ENCODE data around the gene LMNTD1.
"Not testable (repeated sequence)": the region's sequence is repeated elsewhere in the genome, so short reads cannot be mapped to it uniquely, and the experiment has no call there.

Gene LMNTD1

GRCh38 chr12:25495331-25496097 is 57.6 kb downstream of the LMNTD1 start:
- Histone ChIP-seq H3K36me3 (ENCODE audit: control insufficient read depth in 4 of 4, insufficient read depth in 4 of 4, low read length in 3 of 4) (no peaks in the 10 kb centered on the region), H3K9me3 (ENCODE audit: control extremely low read depth in 1 of 5, control insufficient read depth in 4 of 5, insufficient read depth in 2 of 5, low read depth in 1 of 5, low read length in 4 of 5) (peaks cover 0 to 10% (median 2%) of the 10 kb centered on the region in 5 experiments), H3K4me1 (ENCODE audit: control extremely low read depth in 1 of 4, control insufficient read depth in 4 of 4, insufficient read depth in 4 of 4, low read length in 3 of 4) (peaks cover 0 to 17% (median 5%) of the 10 kb centered on the region in 4 experiments), H3K27me3 (replicated peaks in 2 of 5; ENCODE audit: control insufficient read depth in 4 of 5, insufficient read depth in 5 of 5, low read length in 4 of 5) (no peaks in the 10 kb centered on the region), H3K27ac (ENCODE audit: insufficient read depth in 1 of 2, low read depth in 1 of 2, low read length in 2 of 2, poor library complexity in 1 of 2, severe bottlenecking in 2 of 2) (peak overlapping the region; percentile 55 to 58), H3K4me3 (ENCODE audit: control insufficient read depth in 1 of 7, extremely low read depth in 1 of 7, insufficient read depth in 4 of 7, low read depth in 2 of 7, low read length in 6 of 7) (no peak overlapping the region)
- ChIA-PET POLR2A (no interaction called here), CTCF (interaction anchor here (1.1 kb wide), 2 partner anchors 21 to 25 kb away, joined by 3 read pairs; no protein-coding TSS in a partner anchor)
- 100% methylated on average over 1 of the region's 1 CpG for WGBS (ENCODE audit: insufficient coverage)
- DNase-seq, result peak in 1 of 3 donors; percentile 27

GRCh38 chr12:25494926-25495325 is 58.2 kb downstream of the LMNTD1 start:
- no CpG with 5 or more reads among the region's 2 CpGs for WGBS (ENCODE audit: insufficient coverage)
- Histone ChIP-seq H3K27me3 (replicated peaks in 2 of 5; ENCODE audit: control insufficient read depth in 4 of 5, insufficient read depth in 5 of 5, low read length in 4 of 5) (no peaks in the 10 kb centered on the region), H3K27ac (ENCODE audit: insufficient read depth in 1 of 2, low read depth in 1 of 2, low read length in 2 of 2, poor library complexity in 1 of 2, severe bottlenecking in 2 of 2) (no peak overlapping the region), H3K36me3 (ENCODE audit: control insufficient read depth in 4 of 4, insufficient read depth in 4 of 4, low read length in 3 of 4) (no peaks in the 10 kb centered on the region), H3K4me1 (ENCODE audit: control extremely low read depth in 1 of 4, control insufficient read depth in 4 of 4, insufficient read depth in 4 of 4, low read length in 3 of 4) (peaks cover 0 to 20% (median 7%) of the 10 kb centered on the region in 4 experiments), H3K4me3 (ENCODE audit: control insufficient read depth in 1 of 7, extremely low read depth in 1 of 7, insufficient read depth in 4 of 7, low read depth in 2 of 7, low read length in 6 of 7) (no peak overlapping the region), H3K9me3 (ENCODE audit: control extremely low read depth in 1 of 5, control insufficient read depth in 4 of 5, insufficient read depth in 2 of 5, low read depth in 1 of 5, low read length in 4 of 5) (peaks cover 0 to 10% (median 2%) of the 10 kb centered on the region in 5 experiments)
- ChIA-PET CTCF (interaction anchor here (1.1 kb wide), 1 partner anchor 26 kb away, joined by 3 read pairs; no protein-coding TSS in a partner anchor), POLR2A (no interaction called here)
- DNase-seq, result no peak

- Histone ChIP-seq H3K9me3 (ENCODE audit: control extremely low read depth in 1 of 5, control insufficient read depth in 4 of 5, insufficient read depth in 2 of 5, low read depth in 1 of 5, low read length in 4 of 5) (peaks cover 0 to 7% (median 2%) of the 10 kb centered on the region in 5 experiments), H3K27me3 (replicated peaks in 2 of 5; ENCODE audit: control insufficient read depth in 4 of 5, insufficient read depth in 5 of 5, low read length in 4 of 5) (no peaks in the 10 kb centered on the region), H3K4me1 (ENCODE audit: control extremely low read depth in 1 of 4, control insufficient read depth in 4 of 4, insufficient read depth in 4 of 4, low read length in 3 of 4) (peaks cover 0 to 23% (median 8%) of the 10 kb centered on the region in 4 experiments), H3K4me3 (ENCODE audit: control insufficient read depth in 1 of 7, extremely low read depth in 1 of 7, insufficient read depth in 4 of 7, low read depth in 2 of 7, low read length in 6 of 7) (no peak overlapping the region), H3K36me3 (ENCODE audit: control insufficient read depth in 4 of 4, insufficient read depth in 4 of 4, low read length in 3 of 4) (no peaks in the 10 kb centered on the region), H3K27ac (ENCODE audit: insufficient read depth in 1 of 2, low read depth in 1 of 2, low read length in 2 of 2, poor library complexity in 1 of 2, severe bottlenecking in 2 of 2) (no peak overlapping the region)
- DNase-seq, result no peak
- no CpG with 5 or more reads among the region's 3 CpGs for WGBS (ENCODE audit: insufficient coverage)
- ChIA-PET CTCF (interaction anchor here (1.6 kb wide), 1 partner anchor 11 kb away, joined by 4 read pairs; no protein-coding TSS in a partner anchor), POLR2A (no interaction called here)
These were observed 59.4 kb downstream of the LMNTD1 start for GRCh38 chr12:25493682-25494081.

- CTCF ChIA-PET, result interaction anchor here (1.6 kb wide), 1 partner anchor 9 kb away, joined by 4 read pairs; no protein-coding TSS in a partner anchor
- Histone ChIP-seq H3K27me3 (replicated peaks in 2 of 5; ENCODE audit: control insufficient read depth in 4 of 5, insufficient read depth in 5 of 5, low read length in 4 of 5) (no peaks in the 10 kb centered on the region), H3K4me1 (ENCODE audit: control extremely low read depth in 1 of 4, control insufficient read depth in 4 of 4, insufficient read depth in 4 of 4, low read length in 3 of 4) (peaks cover 0 to 22% (median 8%) of the 10 kb centered on the region in 4 experiments), H3K27ac (ENCODE audit: insufficient read depth in 1 of 2, low read depth in 1 of 2, low read length in 2 of 2, poor library complexity in 1 of 2, severe bottlenecking in 2 of 2) (no peak overlapping the region), H3K4me3 (ENCODE audit: control insufficient read depth in 1 of 7, extremely low read depth in 1 of 7, insufficient read depth in 4 of 7, low read depth in 2 of 7, low read length in 6 of 7) (no peak overlapping the region), H3K36me3 (ENCODE audit: control insufficient read depth in 4 of 4, insufficient read depth in 4 of 4, low read length in 3 of 4) (no peaks in the 10 kb centered on the region), H3K9me3 (ENCODE audit: control extremely low read depth in 1 of 5, control insufficient read depth in 4 of 5, insufficient read depth in 2 of 5, low read depth in 1 of 5, low read length in 4 of 5) (no peaks in the 10 kb centered on the region)
- WGBS (ENCODE audit: insufficient coverage), result 100% methylated on average over 3 of the region's 4 CpGs
- DNase-seq, result no peak
- POLR2A ChIA-PET, result no interaction called here
These were observed 61.4 kb downstream of the LMNTD1 start for GRCh38 chr12:25491396-25492325.

- WGBS (ENCODE audit: insufficient coverage), result 93% methylated on average over 9 of the region's 33 CpGs
- H3K4me3 ChIP-seq (ENCODE audit: control insufficient read depth in 1 of 7, extremely low read depth in 1 of 7, insufficient read depth in 4 of 7, low read depth in 2 of 7, low read length in 6 of 7), result peak overlapping the region in 1 of 7 experiments; percentile 21
- H3K27me3 ChIP-seq (replicated peaks in 2 of 5; ENCODE audit: control insufficient read depth in 4 of 5, insufficient read depth in 5 of 5, low read length in 4 of 5); CTCF ChIA-PET; POLR2A ChIA-PET; H3K9me3 ChIP-seq (ENCODE audit: control extremely low read depth in 1 of 5, control insufficient read depth in 4 of 5, insufficient read depth in 2 of 5, low read depth in 1 of 5, low read length in 4 of 5); DNase-seq; H3K4me1 ChIP-seq (ENCODE audit: control extremely low read depth in 1 of 4, control insufficient read depth in 4 of 4, insufficient read depth in 4 of 4, low read length in 3 of 4); H3K36me3 ChIP-seq (ENCODE audit: control insufficient read depth in 4 of 4, insufficient read depth in 4 of 4, low read length in 3 of 4): not testable (repeated sequence)
- peak overlapping the region in 1 of 2 experiments; percentile 45 for H3K27ac ChIP-seq (ENCODE audit: insufficient read depth in 1 of 2, low read depth in 1 of 2, low read length in 2 of 2, poor library complexity in 1 of 2, severe bottlenecking in 2 of 2)
These were observed 63.9 kb downstream of the LMNTD1 start for GRCh38 chr12:25488956-25489870.

GRCh38 chr12:25482625-25483024 is 70.5 kb downstream of the LMNTD1 start:
- Histone ChIP-seq H3K36me3 (ENCODE audit: control insufficient read depth in 4 of 4, insufficient read depth in 4 of 4, low read length in 3 of 4) (no peaks in the 10 kb centered on the region), H3K4me1 (ENCODE audit: control extremely low read depth in 1 of 4, control insufficient read depth in 4 of 4, insufficient read depth in 4 of 4, low read length in 3 of 4) (peaks cover 0 to 6% (median 0%) of the 10 kb centered on the region in 4 experiments), H3K4me3 (ENCODE audit: control insufficient read depth in 1 of 7, extremely low read depth in 1 of 7, insufficient read depth in 4 of 7, low read depth in 2 of 7, low read length in 6 of 7) (no peak overlapping the region), H3K27me3 (replicated peaks in 2 of 5; ENCODE audit: control insufficient read depth in 4 of 5, insufficient read depth in 5 of 5, low read length in 4 of 5) (no peaks in the 10 kb centered on the region), H3K9me3 (ENCODE audit: control extremely low read depth in 1 of 5, control insufficient read depth in 4 of 5, insufficient read depth in 2 of 5, low read depth in 1 of 5, low read length in 4 of 5) (no peaks in the 10 kb centered on the region), H3K27ac (ENCODE audit: insufficient read depth in 1 of 2, low read depth in 1 of 2, low read length in 2 of 2, poor library complexity in 1 of 2, severe bottlenecking in 2 of 2) (no peak overlapping the region)
- POLR2A ChIA-PET, result interaction anchor here (0.6 kb wide), 1 partner anchor 249 kb away, joined by 3 read pairs; no protein-coding TSS in a partner anchor
- peak in 2 of 3 donors; percentile 26 to 51 for DNase-seq
- WGBS (ENCODE audit: insufficient coverage), result 46% methylated on average over 4 of the region's 5 CpGs
- CTCF ChIA-PET, result interaction anchor here (1.8 kb wide), 1 partner anchor 10 kb away, joined by 4 read pairs; no protein-coding TSS in a partner anchor
